ENCODE results near the gene METRNL. TPM values are rescaled to one million over a fixed set of nuclear protein-coding genes. Genes with fewer than 3 reads are reported as not detected.

METRNL gene
- total RNA-seq, 1 donor from 2014 or later: 22.3 TPM

- DNase-seq: no peak
These were observed 1.1 kb downstream of the METRNL start for GRCh38 chr17:83080579-83080857.

GRCh38 chr17:83080858-83081683 lies 1.7 kb downstream of the METRNL start:
- DNase-seq: no peak

GRCh38 chr17:83081684-83082201 lies 2.3 kb downstream of the METRNL start:
- no peak for DNase-seq

- no peak for DNase-seq
These were observed 3.0 kb downstream of the METRNL start for GRCh38 chr17:83082424-83082823.

- DNase-seq: no peak
These were observed 3.5 kb downstream of the METRNL start for GRCh38 chr17:83082909-83083367.

- DNase-seq: no peak
These were observed 4.2 kb downstream of the METRNL start for GRCh38 chr17:83083368-83084201.

GRCh38 chr17:83084214-83084613 lies 4.8 kb downstream of the METRNL start:
- no peak for DNase-seq

GRCh38 chr17:83084621-83085056 lies 5.2 kb downstream of the METRNL start:
- DNase-seq: no peak

- no peak for DNase-seq
These were observed 5.7 kb downstream of the METRNL start for GRCh38 chr17:83085103-83085502.

- no peak for DNase-seq
These were observed 6.3 kb downstream of the METRNL start for GRCh38 chr17:83085526-83086198.

GRCh38 chr17:83086199-83086880 lies 6.9 kb downstream of the METRNL start:
- no peak for DNase-seq

GRCh38 chr17:83086907-83087787 lies 7.7 kb downstream of the METRNL start:
- DNase-seq: no peak

GRCh38 chr17:83087788-83088360 lies 8.5 kb downstream of the METRNL start:
- no peak for DNase-seq

GRCh38 chr17:83088451-83088850 lies 9.0 kb downstream of the METRNL start:
- DNase-seq: no peak

GRCh38 chr17:83088909-83089308 lies 9.5 kb downstream of the METRNL start:
- DNase-seq: no peak

- DNase-seq: no peak
These were observed 10.1 kb downstream of the METRNL start for GRCh38 chr17:83089328-83090132.

GRCh38 chr17:83090444-83091256 lies 11.2 kb downstream of the METRNL start:
- DNase-seq: no peak

GRCh38 chr17:83091257-83092141 lies 12.1 kb downstream of the METRNL start:
- DNase-seq: no peak

Data from occipital lobe (tissue), 2 donors.